Measurements from ENCODE around the gene KRTAP16-1.
"Not testable (repeated sequence)": the region's sequence is repeated elsewhere in the genome, so short reads cannot be mapped to it uniquely, and the experiment has no call there.

The KRTAP16-1 gene

DNA sequence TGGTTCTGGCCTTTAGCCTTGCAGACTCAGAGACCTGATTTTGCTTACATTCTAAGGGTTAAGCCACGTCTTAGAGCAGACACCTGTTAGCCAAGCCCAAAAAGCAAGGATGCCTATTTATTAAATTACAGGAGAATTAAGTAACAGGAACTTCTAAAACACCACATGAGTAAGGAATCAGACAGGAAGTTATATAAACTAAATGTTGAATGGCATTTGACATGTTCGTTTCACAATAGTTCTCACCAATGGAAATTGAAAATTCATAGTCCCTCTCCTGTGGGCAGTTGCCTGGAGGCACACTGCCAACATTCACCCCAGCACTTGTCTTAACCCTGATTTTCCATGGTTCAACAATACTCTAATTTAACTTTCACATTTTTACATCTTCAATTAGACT, 24.6 kb downstream of the KRTAP16-1 start:
- in situ Hi-C loops (cut with HindIII; ENCODE audit: low sequenced_read_pairs): no loop called here
- H3K4me3 ChIP-seq (ENCODE audit: low read depth, low read length): no peak overlapping the region
- no peak for DNase-seq (ENCODE audit: low read depth)
- TF ChIP-seq, protein P1, sequence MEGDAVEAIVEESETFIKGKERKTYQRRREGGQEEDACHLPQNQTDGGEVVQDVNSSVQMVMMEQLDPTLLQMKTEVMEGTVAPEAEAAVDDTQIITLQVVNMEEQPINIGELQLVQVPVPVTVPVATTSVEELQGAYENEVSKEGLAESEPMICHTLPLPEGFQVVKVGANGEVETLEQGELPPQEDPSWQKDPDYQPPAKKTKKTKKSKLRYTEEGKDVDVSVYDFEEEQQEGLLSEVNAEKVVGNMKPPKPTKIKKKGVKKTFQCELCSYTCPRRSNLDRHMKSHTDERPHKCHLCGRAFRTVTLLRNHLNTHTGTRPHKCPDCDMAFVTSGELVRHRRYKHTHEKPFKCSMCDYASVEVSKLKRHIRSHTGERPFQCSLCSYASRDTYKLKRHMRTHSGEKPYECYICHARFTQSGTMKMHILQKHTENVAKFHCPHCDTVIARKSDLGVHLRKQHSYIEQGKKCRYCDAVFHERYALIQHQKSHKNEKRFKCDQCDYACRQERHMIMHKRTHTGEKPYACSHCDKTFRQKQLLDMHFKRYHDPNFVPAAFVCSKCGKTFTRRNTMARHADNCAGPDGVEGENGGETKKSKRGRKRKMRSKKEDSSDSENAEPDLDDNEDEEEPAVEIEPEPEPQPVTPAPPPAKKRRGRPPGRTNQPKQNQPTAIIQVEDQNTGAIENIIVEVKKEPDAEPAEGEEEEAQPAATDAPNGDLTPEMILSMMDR (IDR thresholded peaks at IDR 0.05; ENCODE audit: low read depth, low read length, missing control alignments): no peak

DNA sequence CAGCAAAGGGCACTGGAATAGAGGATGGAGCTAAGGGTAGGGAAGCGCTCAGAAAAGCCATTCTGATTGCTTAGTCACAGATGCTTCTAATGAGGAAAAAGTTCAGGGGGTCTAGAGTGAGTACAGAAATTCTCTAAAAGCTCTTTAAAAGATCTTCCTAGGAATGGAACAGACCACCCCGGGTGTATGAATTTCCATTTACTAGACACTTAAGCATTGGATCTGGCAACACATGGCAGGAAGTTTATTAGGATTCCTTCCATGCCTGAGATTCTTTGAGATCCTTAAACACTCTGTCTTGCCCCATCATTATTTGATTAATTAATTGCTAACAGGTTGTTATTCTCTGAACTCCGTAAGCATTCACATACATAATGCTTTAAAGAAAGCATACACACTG, 25.1 kb downstream of the KRTAP16-1 start:
- TF ChIP-seq, protein P1 (IDR thresholded peaks at IDR 0.05; ENCODE audit: low read depth, low read length, missing control alignments): no peak
- no peak overlapping the region for H3K4me3 ChIP-seq (ENCODE audit: low read depth, low read length)
- no peak for DNase-seq (ENCODE audit: low read depth)
- in situ Hi-C loops (cut with HindIII; ENCODE audit: low sequenced_read_pairs): no loop called here

DNA sequence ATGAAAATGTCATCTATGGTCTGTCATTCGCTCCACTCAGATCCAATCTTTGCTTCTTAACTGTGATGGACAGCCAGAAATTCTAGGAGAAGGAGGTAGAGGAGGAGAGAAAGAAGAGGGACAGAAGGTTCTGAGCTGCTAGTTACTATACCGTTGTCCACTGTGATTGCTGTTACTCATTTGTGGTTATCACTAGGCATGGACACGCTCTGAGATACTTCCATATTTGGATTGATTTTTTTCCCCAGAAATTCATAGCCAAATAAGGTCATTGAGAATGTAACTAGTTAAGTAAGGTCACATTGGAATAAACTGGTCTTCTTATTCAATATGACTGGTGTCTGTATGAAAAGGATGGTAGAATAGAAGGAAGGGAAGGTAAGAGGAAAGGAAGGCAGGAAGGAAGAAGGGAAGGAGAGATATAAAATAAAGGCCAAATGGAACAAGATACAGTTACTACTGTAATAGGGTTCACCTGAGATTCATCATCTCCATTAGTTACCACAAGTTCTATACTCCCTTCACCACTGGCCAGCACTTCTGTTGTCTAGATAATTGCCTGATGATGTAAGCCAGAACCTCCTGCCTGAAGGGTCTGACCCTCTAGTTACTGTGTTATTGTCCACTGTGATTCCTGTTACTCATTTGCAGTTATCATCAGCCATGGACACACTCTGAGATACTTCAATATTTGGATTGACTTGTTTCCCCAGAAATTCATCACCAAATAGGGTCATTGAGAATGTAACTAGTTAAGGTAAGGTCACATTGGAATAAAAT, 30.7 kb downstream of the KRTAP16-1 start:
- in situ Hi-C loops (cut with HindIII; ENCODE audit: low sequenced_read_pairs): no loop called here
- no peak overlapping the region for H3K4me3 ChIP-seq (ENCODE audit: low read depth, low read length)
- TF ChIP-seq, protein P1 (IDR thresholded peaks at IDR 0.05; ENCODE audit: low read depth, low read length, missing control alignments): no peak
- no peak for DNase-seq (ENCODE audit: low read depth)

DNA sequence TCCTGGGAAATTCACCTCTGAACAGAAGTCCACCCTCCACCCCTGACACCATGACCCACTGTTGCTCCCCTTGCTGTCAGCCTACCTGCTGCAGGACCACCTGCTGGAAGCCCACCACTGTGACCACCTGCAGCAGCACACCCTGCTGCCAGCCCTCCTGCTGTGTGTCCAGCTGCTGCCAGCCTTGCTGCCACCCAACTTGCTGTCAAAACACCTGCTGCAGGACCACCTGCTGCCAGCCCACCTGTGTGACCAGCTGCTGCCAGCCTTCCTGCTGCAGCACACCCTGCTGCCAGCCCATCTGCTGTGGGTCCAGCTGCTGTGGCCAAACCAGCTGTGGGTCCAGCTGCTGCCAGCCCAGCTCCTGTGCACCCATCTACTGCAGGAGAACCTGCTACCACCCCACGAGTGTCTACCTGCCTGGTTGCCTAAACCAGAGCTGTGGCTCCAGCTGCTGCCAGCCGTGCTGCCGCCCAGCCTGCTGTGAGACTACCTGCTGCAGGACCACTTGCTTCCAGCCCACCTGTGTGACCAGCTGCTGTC, 33.4 kb downstream of the KRTAP16-1 start, which contains the start of gene KRTAP9-7:
Gene KRTAP9-7 (plus strand): TSS at position 51 of the 543 bp plus-strand sequence. CDS start 0 bp downstream, at position 51.
- DNase-seq (ENCODE audit: low read depth); H3K4me3 ChIP-seq (ENCODE audit: low read depth, low read length); in situ Hi-C loops (cut with HindIII; ENCODE audit: low sequenced_read_pairs): not testable (repeated sequence)

DNA sequence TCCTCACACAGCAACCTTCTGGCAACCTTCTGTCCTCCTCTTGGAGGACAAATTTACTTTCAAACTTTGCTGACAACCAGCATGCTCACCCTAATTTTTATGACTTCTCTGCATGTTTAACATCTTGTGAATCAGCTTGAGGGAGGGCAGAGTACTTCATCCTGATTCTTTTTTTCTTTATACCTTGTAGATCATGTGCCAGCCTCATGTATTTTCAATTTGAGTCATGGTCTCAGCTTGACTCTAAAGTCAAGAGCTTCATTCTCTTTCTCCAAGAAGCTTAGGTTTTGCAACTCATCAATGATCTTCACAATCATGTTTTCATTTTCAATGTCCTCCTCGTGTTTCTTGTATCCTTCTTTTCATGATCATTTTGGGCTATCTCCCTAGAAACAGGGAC, 37.3 kb downstream of the KRTAP16-1 start:
- TF ChIP-seq, protein P1 (IDR thresholded peaks at IDR 0.05; ENCODE audit: low read depth, low read length, missing control alignments): no peak
- in situ Hi-C loops (cut with HindIII; ENCODE audit: low sequenced_read_pairs): no loop called here
- no peak for DNase-seq (ENCODE audit: low read depth)
- no peak overlapping the region for H3K4me3 ChIP-seq (ENCODE audit: low read depth, low read length)

DNA sequence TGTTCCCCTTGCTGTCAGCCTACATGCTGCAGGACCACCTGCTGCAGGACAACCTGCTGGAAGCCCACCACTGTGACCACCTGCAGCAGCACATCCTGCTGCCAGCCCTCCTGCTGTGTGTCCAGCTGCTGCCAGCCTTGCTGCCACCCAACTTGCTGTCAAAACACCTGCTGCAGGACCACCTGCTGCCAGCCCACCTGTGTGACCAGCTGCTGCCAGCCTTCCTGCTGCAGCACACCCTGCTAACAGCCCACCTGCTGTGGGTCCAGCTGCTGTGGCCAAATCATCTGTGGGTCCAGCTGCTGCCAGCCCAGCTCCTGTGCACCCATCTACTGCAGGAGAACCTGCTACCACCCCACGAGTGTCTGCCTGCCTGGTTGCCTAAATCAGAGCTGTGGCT, 37.8 kb downstream of the KRTAP16-1 start:
- in situ Hi-C loops (cut with HindIII; ENCODE audit: low sequenced_read_pairs): not testable (repeated sequence)

DNA sequence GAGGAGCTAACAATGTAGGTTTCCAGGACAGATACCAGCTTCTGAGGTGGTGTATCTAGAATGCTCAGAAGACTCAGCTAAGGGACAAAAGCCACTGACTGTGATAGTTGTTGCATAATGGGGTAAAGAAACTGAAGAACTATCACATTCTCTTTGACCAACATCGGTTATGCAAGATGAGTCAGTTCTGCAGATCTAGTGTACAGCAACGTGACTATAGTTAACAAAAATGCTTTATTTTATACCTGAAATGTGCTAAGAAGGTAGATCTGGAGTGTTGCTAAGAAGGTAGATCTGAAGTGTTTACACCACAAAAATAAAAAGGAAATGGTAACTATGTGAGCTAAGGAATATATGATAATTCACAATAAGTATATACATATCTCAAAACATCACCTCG, 41.4 kb downstream of the KRTAP16-1 start:
- H3K4me3 ChIP-seq (ENCODE audit: low read depth, low read length): no peak overlapping the region
- DNase-seq (ENCODE audit: low read depth): no peak
- TF ChIP-seq, protein P1 (IDR thresholded peaks at IDR 0.05; ENCODE audit: low read depth, low read length, missing control alignments): no peak
- in situ Hi-C loops (cut with HindIII; ENCODE audit: low sequenced_read_pairs): no loop called here

More for the DNA sequence above, 37.8 kb downstream of the KRTAP16-1 start:
- not testable (repeated sequence) for H3K4me3 ChIP-seq (ENCODE audit: low read depth, low read length); DNase-seq (ENCODE audit: low read depth)
